H7 (cell line): ENCODE results near the gene SCYL3. TPM values are rescaled to one million over a fixed set of nuclear protein-coding genes. Genes with fewer than 3 reads are reported as not detected.
"Not testable (repeated sequence)": the region's sequence is repeated elsewhere in the genome, so short reads cannot be mapped to it uniquely, and the experiment has no call there.

ENCODE experiments used
- DNase-seq: peaks from one replicate; pipeline ENCODE4 v3.0.0; 2012
- H3K27me3 ChIP-seq: 2 replicates; pipeline ENCODE4 v1.6.0; 2011; ENCODE audit warnings: mild to moderate bottlenecking, low read length; ENCODE audit not compliant: control insufficient read depth, insufficient read depth
- H3K36me3 ChIP-seq: replicated peaks from 2 replicates; pipeline ENCODE4 v1.5.1; 2011; ENCODE audit warnings: low read length; ENCODE audit not compliant: control insufficient read depth, insufficient read depth
- H3K4me3 ChIP-seq: 2 replicates; pipeline ENCODE4 v1.5.1; 2011; ENCODE audit warnings: low read depth, mild to moderate bottlenecking, control low read depth, low read length, moderate library complexity; ENCODE audit not compliant: insufficient read depth
- total RNA-seq: library from RNA; depleted of rRNA; stranded (reverse); fragments of >200 nt; shearing (Covaris generic); gene quantifications from 2 replicates; pipeline ENCODE4 v1.2.3, GENCODE V29; 2014

Gene SCYL3
- total RNA-seq, 1 experiment from 2014 or later = 5.9 TPM

- H3K4me3 ChIP-seq = no peak overlapping the region
- DNase-seq = no peak
- no peaks in the 10 kb centered on the region for H3K27me3 ChIP-seq
- peaks cover 5% of the 10 kb centered on the region; the same call in 1 of the 2 replicates for H3K36me3 ChIP-seq
Observed at GRCh38 chr1:169835647-169836046, 58.0 kb downstream of the SCYL3 start.

GRCh38 chr1:169834869-169835268 is 58.8 kb downstream of the SCYL3 start:
- H3K27me3 ChIP-seq = no peaks in the 10 kb centered on the region
- no peak for DNase-seq
- H3K36me3 ChIP-seq = peaks cover 5% of the 10 kb centered on the region; the same call in 1 of the 2 replicates
- H3K4me3 ChIP-seq = no peak overlapping the region

DNA sequence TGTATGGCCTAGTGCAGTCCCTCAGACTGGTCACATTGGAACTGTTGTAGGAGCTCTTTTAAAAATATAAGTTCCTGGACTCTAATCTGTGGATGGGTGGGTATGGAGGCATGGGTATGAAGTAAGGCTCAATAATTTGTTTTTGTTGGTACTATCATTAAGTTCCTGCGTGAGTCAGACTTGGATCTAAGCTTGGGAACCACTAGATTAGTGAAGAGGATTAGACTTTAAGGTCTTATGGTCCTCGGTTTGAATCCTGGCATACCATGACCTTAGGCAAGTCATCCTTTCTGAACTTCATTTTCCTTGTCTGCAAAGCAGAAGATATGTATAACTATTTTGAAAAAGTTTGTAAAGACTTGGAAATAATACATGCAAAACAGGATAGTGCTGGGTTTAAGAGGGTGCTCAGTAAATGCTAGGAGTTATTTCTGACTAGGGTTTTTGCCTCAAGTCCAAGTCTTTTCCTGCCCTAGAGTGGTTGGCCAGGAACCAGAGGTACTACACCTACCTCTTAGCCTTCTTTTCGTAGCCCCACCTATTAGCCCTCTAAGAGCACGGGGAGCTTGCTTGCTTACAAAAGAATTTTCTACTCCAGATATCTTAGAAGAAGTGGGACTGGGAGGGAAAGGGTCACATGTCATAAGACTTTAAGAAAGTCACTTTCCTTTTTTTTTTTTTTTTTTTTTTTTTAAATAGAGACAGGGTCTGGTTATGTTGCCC is 60.4 kb downstream of the SCYL3 start:
- no peak for DNase-seq
- Histone ChIP-seq H3K4me3 (no peak overlapping the region), H3K36me3 (peaks cover 6% of the 10 kb centered on the region), H3K27me3 (no peaks in the 10 kb centered on the region)

DNA sequence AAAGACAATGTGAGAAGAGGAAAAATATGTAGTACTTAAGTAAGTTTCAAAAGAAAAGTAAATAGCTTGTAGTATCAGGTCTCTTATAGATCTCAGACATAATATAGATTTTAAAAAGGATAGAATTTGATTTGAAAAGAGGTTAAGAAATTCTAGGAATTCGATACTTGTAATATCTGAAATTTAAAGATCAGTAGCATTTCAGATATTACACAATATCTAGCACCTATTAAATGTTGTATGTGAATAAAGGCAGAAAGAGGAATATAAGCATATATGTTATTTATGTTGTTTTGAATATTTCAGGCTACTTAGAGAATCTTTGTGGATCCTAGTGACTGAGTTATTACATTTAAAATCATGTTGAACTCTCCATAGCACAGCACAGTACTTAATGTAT is 64.0 kb downstream of the SCYL3 start:
- Histone ChIP-seq H3K4me3 (no peak overlapping the region), H3K36me3 (peaks cover 4% of the 10 kb centered on the region)
- DNase-seq = no peak

DNA sequence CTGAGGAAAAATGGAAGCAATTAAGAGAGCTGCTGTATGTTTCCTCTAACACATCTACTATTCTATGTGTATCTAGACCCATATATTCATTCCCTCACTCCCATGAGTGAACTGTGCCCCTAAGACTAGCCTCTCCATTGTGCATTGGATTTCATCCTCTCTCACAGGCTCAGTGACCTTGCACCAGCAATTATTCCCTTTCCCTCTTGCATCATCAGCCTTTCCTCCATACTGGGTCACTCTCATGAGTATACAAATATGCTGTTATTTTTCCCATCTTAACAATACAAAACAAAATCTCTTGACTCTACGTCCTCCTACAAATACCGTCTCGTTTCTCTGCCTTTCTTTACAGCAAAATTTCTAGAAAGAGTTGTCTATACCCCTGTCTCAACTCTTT is 69.5 kb downstream of the SCYL3 start:
- no peak for DNase-seq
- peaks cover 8% of the 10 kb centered on the region for H3K36me3 ChIP-seq
- no peaks in the 10 kb centered on the region for H3K27me3 ChIP-seq
- no peak overlapping the region for H3K4me3 ChIP-seq

More for the DNA sequence above, 64.0 kb downstream of the SCYL3 start:
- no peaks in the 10 kb centered on the region for H3K27me3 ChIP-seq

GRCh38 chr1:169821500-169821899 is 72.2 kb downstream of the SCYL3 start:
- H3K36me3 ChIP-seq = peaks cover 5% of the 10 kb centered on the region
- no peak for DNase-seq

GRCh38 chr1:169816617-169817016 is 77.1 kb downstream of the SCYL3 start:
- H3K36me3 ChIP-seq = peaks cover 1% of the 10 kb centered on the region; the same call in 1 of the 2 replicates
- H3K27me3 ChIP-seq = no peaks in the 10 kb centered on the region
- no peak for DNase-seq
- no peak overlapping the region for H3K4me3 ChIP-seq

More at GRCh38 chr1:169821500-169821899, 72.2 kb downstream of the SCYL3 start:
- Histone ChIP-seq H3K27me3 (no peaks in the 10 kb centered on the region), H3K4me3 (no peak overlapping the region)

DNA sequence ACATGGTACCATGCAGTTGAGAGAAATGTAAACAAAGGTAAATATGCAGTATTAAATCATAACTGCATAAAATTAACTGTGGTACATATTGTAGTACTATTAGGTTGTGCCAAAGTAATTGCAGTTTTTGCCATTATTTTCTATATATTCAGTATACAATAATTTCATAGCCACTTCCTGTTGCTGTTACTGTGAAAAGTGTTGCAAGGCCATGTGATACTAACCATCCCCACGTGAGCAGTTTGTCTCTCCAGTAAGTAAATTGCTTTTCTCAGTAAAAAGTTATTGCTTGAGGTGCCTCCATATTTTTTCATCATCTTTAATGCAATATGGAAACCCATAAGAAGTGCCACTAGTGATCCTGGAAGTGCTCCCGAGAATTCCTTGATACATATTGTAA is 79.4 kb downstream of the SCYL3 start:
- Histone ChIP-seq H3K27me3 (no peaks in the 10 kb centered on the region), H3K36me3 (peaks cover 1% of the 10 kb centered on the region; the same call in 1 of the 2 replicates), H3K4me3 (no peak overlapping the region)
- no peak for DNase-seq

GRCh38 chr1:169812131-169812530 is 81.6 kb downstream of the SCYL3 start:
- DNase-seq = no peak
- H3K27me3 ChIP-seq = no peaks in the 10 kb centered on the region

DNA sequence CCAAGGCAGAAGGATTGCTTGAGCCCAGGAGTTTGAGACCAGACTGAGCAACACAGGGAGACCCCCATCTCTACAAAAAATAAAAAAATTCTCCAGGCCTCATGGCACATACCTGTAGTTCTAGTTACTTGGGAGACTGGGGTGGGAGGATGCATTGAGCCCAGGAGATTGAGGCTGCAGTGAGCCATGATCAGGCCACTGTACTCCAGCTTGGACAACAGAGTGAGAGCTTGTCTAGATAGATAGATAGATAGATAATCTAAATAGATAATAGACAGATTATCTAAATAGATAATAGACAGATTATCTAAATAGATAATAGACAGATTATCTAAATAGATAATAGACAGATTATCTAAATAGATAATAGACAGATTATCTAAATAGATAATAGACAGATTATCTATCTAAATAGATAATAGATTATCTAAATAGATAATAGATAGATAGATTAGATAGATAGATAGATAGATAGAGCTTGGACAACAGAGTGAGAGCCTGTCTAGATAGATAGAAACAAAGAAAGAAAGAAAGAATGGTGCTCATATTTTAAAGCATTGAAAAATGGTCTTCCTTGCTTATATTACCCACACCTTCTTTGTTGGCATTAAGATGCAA is 82.2 kb downstream of the SCYL3 start:
- H3K27me3 ChIP-seq, H3K4me3 ChIP-seq, H3K36me3 ChIP-seq, DNase-seq: not testable (repeated sequence)

More at GRCh38 chr1:169812131-169812530, 81.6 kb downstream of the SCYL3 start:
- Histone ChIP-seq H3K36me3 (peaks cover 1% of the 10 kb centered on the region; the same call in 1 of the 2 replicates), H3K4me3 (no peak overlapping the region)

GRCh38 chr1:169809370-169810095 is 84.2 kb downstream of the SCYL3 start:
- peak; percentile 39 for DNase-seq
- Histone ChIP-seq H3K4me3 (no peak overlapping the region), H3K36me3 (peaks cover 7% of the 10 kb centered on the region), H3K27me3 (no peaks in the 10 kb centered on the region)

GRCh38 chr1:169804941-169805340 is 88.8 kb downstream of the SCYL3 start:
- H3K27me3 ChIP-seq = no peaks in the 10 kb centered on the region
- H3K4me3 ChIP-seq = no peak overlapping the region
- DNase-seq = no peak
- H3K36me3 ChIP-seq = peaks cover 9% of the 10 kb centered on the region

DNA sequence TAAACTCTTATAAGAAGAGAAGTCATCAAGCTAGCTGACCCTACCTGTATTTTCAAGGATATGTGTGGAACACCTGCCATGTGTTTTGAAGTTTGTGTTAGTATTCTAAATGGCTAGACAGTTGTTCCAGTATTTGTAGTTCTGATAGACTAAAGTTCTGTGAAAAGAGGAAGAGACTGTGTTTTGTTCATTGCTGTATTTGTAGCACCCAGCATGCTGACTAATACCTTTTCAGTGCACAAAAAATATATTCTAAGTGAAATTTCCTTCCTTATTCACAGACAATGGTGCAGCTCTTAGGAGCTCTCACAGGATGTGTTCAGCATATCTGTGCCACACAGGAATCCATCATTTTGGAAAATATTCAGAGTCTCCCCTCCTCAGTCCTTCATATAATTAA is 90.8 kb downstream of the SCYL3 start:
- DNase-seq = no peak
- peaks cover 9% of the 10 kb centered on the region for H3K36me3 ChIP-seq
- no peaks in the 10 kb centered on the region for H3K27me3 ChIP-seq
- H3K4me3 ChIP-seq = no peak overlapping the region
